Trophoblast cell (in vitro differentiated cells and primary cell): ENCODE data around the gene EVC.

Experiments used
- DNase-seq, 2 donors: peaks; one replicate each; pipeline ENCODE4 v3.0.0-alpha.2; 2016
- H2AFZ ChIP-seq: 2 replicates; pipeline ENCODE4 v1.6.1; 2013; ENCODE audit warnings: low read length, moderate library complexity, mild to moderate bottlenecking; ENCODE audit not compliant: insufficient read depth, poor library complexity
- H2AK5ac ChIP-seq: 2 replicates; pipeline ENCODE4 v1.6.1; 2013; ENCODE audit warnings: mild to moderate bottlenecking, low read length
- H2BK120ac ChIP-seq: 2 replicates; pipeline ENCODE4 v1.6.1; 2013; ENCODE audit warnings: low read length, mild to moderate bottlenecking, moderate library complexity; ENCODE audit not compliant: insufficient read depth, poor library complexity
- H2BK12ac ChIP-seq: 2 replicates; pipeline ENCODE4 v1.6.1; 2013; ENCODE audit warnings: mild to moderate bottlenecking, low read length, moderate library complexity
- H2BK5ac ChIP-seq: 2 replicates; pipeline ENCODE4 v1.6.1; 2013; ENCODE audit warnings: low read length, low read depth, moderate library complexity, mild to moderate bottlenecking; ENCODE audit not compliant: poor library complexity
- H3K14ac ChIP-seq: 2 replicates; pipeline ENCODE4 v1.6.1; 2013; ENCODE audit warnings: mild to moderate bottlenecking, low read length
- H3K18ac ChIP-seq: 2 replicates; pipeline ENCODE4 v1.6.1; 2013; ENCODE audit warnings: mild to moderate bottlenecking, low read length
- H3K23ac ChIP-seq: 2 replicates; pipeline ENCODE4 v1.6.1; 2013; ENCODE audit warnings: low read length
- H3K27ac ChIP-seq: 2 replicates; pipeline ENCODE4 v1.5.1; 2013; ENCODE audit warnings: low read depth, mild to moderate bottlenecking, inconsistent platforms, low read length, moderate library complexity
- H3K27me3 ChIP-seq: 2 replicates; pipeline ENCODE4 v1.6.1; 2013; ENCODE audit warnings: inconsistent platforms, mild to moderate bottlenecking, low read length, moderate library complexity; ENCODE audit not compliant: insufficient read depth
- H3K36me3 ChIP-seq, 2 experiments: 1 replicate in 1 of 2; 2 replicates in 1 of 2; pipeline ENCODE4 v1.6.1; 2013; ENCODE audit warnings: low read length in 2 of 2, mild to moderate bottlenecking in 2 of 2, moderate library complexity in 1 of 2; ENCODE audit not compliant: insufficient read depth in 2 of 2, control insufficient read depth in 1 of 2
- H3K4ac ChIP-seq: 2 replicates; pipeline ENCODE4 v1.6.1; 2013; ENCODE audit warnings: low read depth, mild to moderate bottlenecking, low read length, moderate library complexity
- H3K4me1 ChIP-seq, 2 experiments: 1 replicate in 1 of 2; 2 replicates in 1 of 2; pipeline ENCODE4 v1.6.1; 2013; ENCODE audit warnings: low read length in 2 of 2, mild to moderate bottlenecking in 2 of 2, moderate library complexity in 1 of 2; ENCODE audit not compliant: insufficient read depth in 2 of 2, control insufficient read depth in 1 of 2
- H3K4me2 ChIP-seq: 2 replicates; pipeline ENCODE4 v1.6.1; 2013; ENCODE audit warnings: inconsistent platforms, mild to moderate bottlenecking, low read length, moderate library complexity
- H3K4me3 ChIP-seq: 2 replicates; pipeline ENCODE4 v1.5.1; 2013; ENCODE audit warnings: mild to moderate bottlenecking, low read depth, low read length, inconsistent platforms
- H3K79me1 ChIP-seq: one replicate; pipeline ENCODE4 v1.6.1; 2013; ENCODE audit warnings: low read length
- H3K79me2 ChIP-seq: 2 replicates; pipeline ENCODE4 v1.6.1; 2013; ENCODE audit warnings: low read length, mild to moderate bottlenecking; ENCODE audit not compliant: control insufficient read depth, insufficient read depth, poor library complexity
- H3K9ac ChIP-seq: 2 replicates; pipeline ENCODE4 v1.6.1; 2013; ENCODE audit warnings: mild to moderate bottlenecking, low read length
- H3K9me3 ChIP-seq: 2 replicates; pipeline ENCODE4 v1.6.1; 2013; ENCODE audit warnings: low read depth, mild to moderate bottlenecking, control low read depth, inconsistent platforms, low read length; ENCODE audit not compliant: insufficient read depth
- H4K12ac ChIP-seq: 2 replicates; pipeline ENCODE4 v1.6.1; 2013; ENCODE audit warnings: low read depth, mild to moderate bottlenecking, low read length, moderate library complexity
- H4K8ac ChIP-seq: 2 replicates; pipeline ENCODE4 v1.6.1; 2013; ENCODE audit warnings: low read depth, mild to moderate bottlenecking, low read length, moderate library complexity
- H4K91ac ChIP-seq: one replicate; pipeline ENCODE4 v1.6.1; 2013; ENCODE audit warnings: low read depth, mild to moderate bottlenecking, low read length, moderate library complexity
- WGBS: extraction: QIAGEN DNeasy Blood & Tissue Kit; methylation state at CpG from one replicate; pipeline ENCODE4 v1.1.7; 2013; ENCODE audit warnings: missing lambda C conversion rate; ENCODE audit not compliant: insufficient read length, insufficient coverage; ENCODE audit errors: extremely low coverage; 5-methylcytosine and 5-hydroxymethylcytosine counted together

EVC gene

GRCh38 chr4:5730436-5730835 lies 19.4 kb downstream of the EVC start:
- no CpG with 5 or more reads among the region's 10 CpGs for WGBS
- Histone ChIP-seq H4K8ac (no peak overlapping the region), H3K23ac (no peak overlapping the region), H3K14ac (no peak overlapping the region), H2AK5ac (no peak overlapping the region), H3K27me3 (no peaks in the 10 kb centered on the region), H2BK12ac (no peak overlapping the region), H4K12ac (no peak overlapping the region), H3K4me1 (no peaks in the 10 kb centered on the region), H3K4me3 (no peak overlapping the region), H3K9ac (peak overlapping the region; percentile 31), H3K79me2 (no peaks in the 10 kb centered on the region), H3K36me3 (peaks cover 36 to 47% of the 10 kb centered on the region in 2 experiments), H3K79me1 (no peaks in the 10 kb centered on the region), H2BK5ac (no peak overlapping the region), H4K91ac (no peak overlapping the region), H3K4ac (no peak overlapping the region), H3K9me3 (no peaks in the 10 kb centered on the region), H3K4me2 (no peak overlapping the region), H2BK120ac (no peak overlapping the region), H2AFZ (no peak overlapping the region), H3K18ac (no peak overlapping the region), H3K27ac (no peak overlapping the region)
- DNase-seq = no peak

- no peak overlapping the region for H3K4me3 ChIP-seq
- H4K8ac ChIP-seq = no peak overlapping the region
- WGBS = no CpG with 5 or more reads among the region's 30 CpGs
- H3K18ac ChIP-seq = no peak overlapping the region
- H2AK5ac ChIP-seq = no peak overlapping the region
- no peak overlapping the region for H2BK12ac ChIP-seq
- no peak overlapping the region for H2BK5ac ChIP-seq
- no peak overlapping the region for H3K9ac ChIP-seq
- no peak overlapping the region for H4K12ac ChIP-seq
- H3K4me2 ChIP-seq = no peak overlapping the region
- no peak overlapping the region for H3K27ac ChIP-seq
- peaks cover 39 to 53% of the 10 kb centered on the region in 2 experiments for H3K36me3 ChIP-seq
- no peak overlapping the region for H3K14ac ChIP-seq
- no peaks in the 10 kb centered on the region for H3K4me1 ChIP-seq
- no peaks in the 10 kb centered on the region for H3K27me3 ChIP-seq
- H3K4ac ChIP-seq = no peak overlapping the region
- H2BK120ac ChIP-seq = no peak overlapping the region
- no peak for DNase-seq
- no peak overlapping the region for H2AFZ ChIP-seq
- H3K23ac ChIP-seq = no peak overlapping the region
- no peak overlapping the region for H4K91ac ChIP-seq
- H3K79me2 ChIP-seq = no peaks in the 10 kb centered on the region
- peaks cover 3% of the 10 kb centered on the region for H3K9me3 ChIP-seq
- H3K79me1 ChIP-seq = no peaks in the 10 kb centered on the region
Measured at GRCh38 chr4:5730993-5731990, 20.3 kb downstream of the EVC start.

GRCh38 chr4:5732158-5732557 lies 21.2 kb downstream of the EVC start:
- no peak overlapping the region for H4K8ac ChIP-seq
- no peak overlapping the region for H3K4me2 ChIP-seq
- DNase-seq = no peak
- H4K91ac ChIP-seq = no peak overlapping the region
- H3K27me3 ChIP-seq = no peaks in the 10 kb centered on the region
- no peak overlapping the region for H3K23ac ChIP-seq
- no peak overlapping the region for H2BK12ac ChIP-seq
- H2BK5ac ChIP-seq = no peak overlapping the region
- H3K79me2 ChIP-seq = no peaks in the 10 kb centered on the region
- H3K27ac ChIP-seq = no peak overlapping the region
- H3K4ac ChIP-seq = no peak overlapping the region
- H2AK5ac ChIP-seq = no peak overlapping the region
- no peak overlapping the region for H4K12ac ChIP-seq
- no peak overlapping the region for H3K18ac ChIP-seq
- H2AFZ ChIP-seq = no peak overlapping the region
- peaks cover 39 to 53% of the 10 kb centered on the region in 2 experiments for H3K36me3 ChIP-seq
- peaks cover 3% of the 10 kb centered on the region for H3K9me3 ChIP-seq
- no peak overlapping the region for H3K4me3 ChIP-seq
- no peak overlapping the region for H3K14ac ChIP-seq
- no peaks in the 10 kb centered on the region for H3K79me1 ChIP-seq
- no CpG with 5 or more reads among the region's 10 CpGs for WGBS
- H3K4me1 ChIP-seq = no peaks in the 10 kb centered on the region
- no peak overlapping the region for H2BK120ac ChIP-seq
- H3K9ac ChIP-seq = no peak overlapping the region

- Histone ChIP-seq H3K4me1 (no peaks in the 10 kb centered on the region), H3K9me3 (peaks cover 3% of the 10 kb centered on the region), H3K27me3 (no peaks in the 10 kb centered on the region), H3K14ac (no peak overlapping the region), H3K23ac (no peak overlapping the region), H3K79me1 (no peaks in the 10 kb centered on the region), H3K4me3 (no peak overlapping the region), H3K27ac (no peak overlapping the region), H2BK5ac (no peak overlapping the region), H3K4ac (no peak overlapping the region), H3K18ac (no peak overlapping the region), H2BK12ac (no peak overlapping the region), H4K8ac (no peak overlapping the region), H3K9ac (no peak overlapping the region), H4K12ac (no peak overlapping the region), H4K91ac (no peak overlapping the region), H2AK5ac (no peak overlapping the region), H3K79me2 (no peaks in the 10 kb centered on the region), H3K36me3 (peaks cover 37 to 45% of the 10 kb centered on the region in 2 experiments), H3K4me2 (no peak overlapping the region), H2AFZ (no peak overlapping the region), H2BK120ac (no peak overlapping the region)
- no CpG with 5 or more reads among the region's 5 CpGs for WGBS
- DNase-seq = no peak
Measured at GRCh38 chr4:5734853-5735252, 23.9 kb downstream of the EVC start.
